ENCODE measurements around the gene ARIH1. TPM values are rescaled to one million over a fixed set of nuclear protein-coding genes. Genes with fewer than 3 reads are reported as not detected.

Gene ARIH1
- total RNA-seq, 1 experiment from 2014 or later, result 209 TPM

DNA sequence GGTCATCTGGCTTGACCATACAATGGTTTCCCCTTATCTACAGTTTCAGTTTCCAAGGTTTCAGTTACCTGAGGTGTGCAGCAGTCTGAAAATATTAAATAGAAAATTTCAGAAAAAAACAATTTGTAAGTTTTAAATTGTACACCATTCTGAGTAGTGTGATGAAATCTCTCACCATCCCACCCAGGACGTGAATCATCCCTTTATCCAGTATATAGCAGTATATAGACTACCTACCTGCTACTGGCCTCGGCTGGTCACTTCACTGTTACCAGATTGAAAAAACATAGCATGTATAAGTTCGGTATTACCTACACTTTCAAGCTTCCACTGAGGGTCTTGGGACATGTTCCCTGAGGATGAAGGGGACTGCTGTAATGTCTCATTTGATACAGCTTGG lies 12.0 kb downstream of the ARIH1 start:
- RAD21 ChIA-PET (ENCODE audit: low non-redundant PET in 1 of 2, low total read pairs in 2 of 2, uncharacterized antibody in 2 of 2, unreplicated experiment in 2 of 2), result no interaction called here
- ATAC-seq, result no peak
- Histone ChIP-seq H3K36me3 (ENCODE audit: control insufficient read depth in 1 of 2, insufficient read depth in 2 of 2, low read length in 2 of 2) (peaks cover 5 to 9% of the 10 kb centered on the region in 2 experiments; a peak in 3 of 4 replicates), H3K9me3 (ENCODE audit: control insufficient read depth in 1 of 2, insufficient read depth in 1 of 2, low read depth in 1 of 2, low read length in 2 of 2) (no peaks in the 10 kb centered on the region), H2AFZ (ENCODE audit: low read depth, low read length, poor library complexity, severe bottlenecking) (no peak overlapping the region), H3K27me3 (ENCODE audit: insufficient read depth, low read length) (no peaks in the 10 kb centered on the region), H3K79me2 (ENCODE audit: insufficient read depth, low read length) (peaks cover 100% of the 10 kb centered on the region), H3K27ac (ENCODE audit: low read depth, low read length) (no peak overlapping the region), H3K4me1 (ENCODE audit: control insufficient read depth in 1 of 2, insufficient read depth in 2 of 2, low read length in 2 of 2) (no peaks in the 10 kb centered on the region), H3K9me2 (ENCODE audit: insufficient read depth) (no peaks in the 10 kb centered on the region), H3K9ac (ENCODE audit: low read length) (no peak overlapping the region), H3K4me3 (replicated peaks in 1 of 2; ENCODE audit: low read depth in 1 of 2, low read length in 2 of 2) (no peak overlapping the region), H3K4me2 (ENCODE audit: low read length) (no peak overlapping the region), H4K20me1 (ENCODE audit: insufficient read depth) (peaks cover 9% of the 10 kb centered on the region)
- BruUV-seq (replicated peaks), result no TSS peak
- CTCF ChIA-PET, result no interaction called here
- POLR2A ChIA-PET, result interaction anchor here (0.7 kb wide), 1 partner anchor 13 kb away, joined by 3 read pairs; no protein-coding TSS in a partner anchor
- TF ChIP-seq SIN3A (IDR thresholded peaks at IDR 0.05; ENCODE audit: low read depth) (no peak), SRF (IDR thresholded peaks at IDR 0.05; ENCODE audit: low read depth) (no peak), RAD21 (IDR thresholded peaks at IDR 0.05; ENCODE audit: low read depth) (no peak), POLR2A (IDR thresholded peaks at IDR 0.05; ENCODE audit: borderline replicate concordance, extremely low read depth, insufficient read depth, insufficient read length) (no peak), SP1 (IDR thresholded peaks at IDR 0.05; ENCODE audit: low read depth) (no peak), ZFX (IDR thresholded peaks at IDR 0.05) (no peak)
- intact Hi-C loops (cut with micrococcal nuclease), result no loop called here
- DNase-seq (ENCODE audit: low read depth, low spot score), result no peak

DNA sequence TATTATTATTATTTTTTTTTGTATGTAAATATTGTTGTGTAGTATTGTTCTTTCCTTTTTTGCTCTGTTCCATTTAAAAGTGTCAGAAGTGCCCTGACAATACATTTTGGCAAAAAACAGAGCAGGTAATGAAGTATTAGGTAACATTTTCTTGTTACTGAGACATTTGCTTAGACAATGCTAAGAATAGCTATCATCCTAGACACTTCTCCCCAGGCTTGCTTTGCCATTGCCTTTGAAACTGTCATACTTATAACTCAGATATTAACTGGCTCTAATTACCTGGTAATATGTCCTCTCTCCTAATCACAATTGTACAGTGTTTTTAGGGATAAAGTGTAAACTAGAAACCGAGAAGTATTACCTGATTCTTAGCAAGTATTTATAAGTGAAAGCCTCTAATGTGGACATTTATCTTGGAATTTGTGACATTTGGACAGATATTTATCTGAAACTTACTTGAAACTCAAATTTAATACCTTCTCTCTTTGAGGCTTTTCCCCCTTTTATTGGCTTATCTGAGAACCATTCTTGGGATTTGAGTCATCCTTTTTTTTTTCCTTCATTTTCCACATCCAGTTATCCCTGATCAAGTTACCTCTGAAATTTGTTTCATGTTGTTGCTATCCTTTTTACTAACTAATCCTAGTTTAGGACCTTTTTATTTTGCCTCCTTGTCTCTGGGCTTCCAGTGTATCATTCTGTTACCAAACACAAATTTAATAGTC lies 13.1 kb downstream of the ARIH1 start:
- Histone ChIP-seq H3K79me2 (ENCODE audit: insufficient read depth, low read length) (peaks cover 100% of the 10 kb centered on the region), H3K9me2 (ENCODE audit: insufficient read depth) (no peaks in the 10 kb centered on the region), H3K9ac (ENCODE audit: low read length) (no peak overlapping the region), H4K20me1 (ENCODE audit: insufficient read depth) (peaks cover 9% of the 10 kb centered on the region), H3K36me3 (ENCODE audit: control insufficient read depth in 1 of 2, insufficient read depth in 2 of 2, low read length in 2 of 2) (peaks cover 5 to 7% of the 10 kb centered on the region in 2 experiments; a peak in 3 of 4 replicates), H3K27ac (ENCODE audit: low read depth, low read length) (no peak overlapping the region), H2AFZ (ENCODE audit: low read depth, low read length, poor library complexity, severe bottlenecking) (no peak overlapping the region), H3K9me3 (ENCODE audit: control insufficient read depth in 1 of 2, insufficient read depth in 1 of 2, low read depth in 1 of 2, low read length in 2 of 2) (no peaks in the 10 kb centered on the region), H3K4me1 (ENCODE audit: control insufficient read depth in 1 of 2, insufficient read depth in 2 of 2, low read length in 2 of 2) (no peaks in the 10 kb centered on the region), H3K4me3 (replicated peaks in 1 of 2; ENCODE audit: low read depth in 1 of 2, low read length in 2 of 2) (no peak overlapping the region), H3K27me3 (ENCODE audit: insufficient read depth, low read length) (no peaks in the 10 kb centered on the region), H3K4me2 (ENCODE audit: low read length) (no peak overlapping the region)
- TF ChIP-seq POLR2A (IDR thresholded peaks at IDR 0.05; ENCODE audit: borderline replicate concordance, extremely low read depth, insufficient read depth, insufficient read length), result no peak
- TF ChIP-seq FOSL1 (IDR thresholded peaks at IDR 0.05; ENCODE audit: low read depth), result no peak
- TF ChIP-seq SP1 (IDR thresholded peaks at IDR 0.05; ENCODE audit: low read depth), result no peak
- TF ChIP-seq, protein P1, sequence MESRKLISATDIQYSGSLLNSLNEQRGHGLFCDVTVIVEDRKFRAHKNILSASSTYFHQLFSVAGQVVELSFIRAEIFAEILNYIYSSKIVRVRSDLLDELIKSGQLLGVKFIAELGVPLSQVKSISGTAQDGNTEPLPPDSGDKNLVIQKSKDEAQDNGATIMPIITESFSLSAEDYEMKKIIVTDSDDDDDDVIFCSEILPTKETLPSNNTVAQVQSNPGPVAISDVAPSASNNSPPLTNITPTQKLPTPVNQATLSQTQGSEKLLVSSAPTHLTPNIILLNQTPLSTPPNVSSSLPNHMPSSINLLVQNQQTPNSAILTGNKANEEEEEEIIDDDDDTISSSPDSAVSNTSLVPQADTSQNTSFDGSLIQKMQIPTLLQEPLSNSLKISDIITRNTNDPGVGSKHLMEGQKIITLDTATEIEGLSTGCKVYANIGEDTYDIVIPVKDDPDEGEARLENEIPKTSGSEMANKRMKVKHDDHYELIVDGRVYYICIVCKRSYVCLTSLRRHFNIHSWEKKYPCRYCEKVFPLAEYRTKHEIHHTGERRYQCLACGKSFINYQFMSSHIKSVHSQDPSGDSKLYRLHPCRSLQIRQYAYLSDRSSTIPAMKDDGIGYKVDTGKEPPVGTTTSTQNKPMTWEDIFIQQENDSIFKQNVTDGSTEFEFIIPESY (IDR thresholded peaks at IDR 0.05; ENCODE audit: extremely low read depth, insufficient replicate concordance, low read length), result no peak
- TF ChIP-seq SIN3A (IDR thresholded peaks at IDR 0.05; ENCODE audit: low read depth), result no peak
- TF ChIP-seq POLR2AphosphoS5 (IDR thresholded peaks at IDR 0.05; ENCODE audit: low read depth, low read length), result no peak
- TF ChIP-seq, protein P2, sequence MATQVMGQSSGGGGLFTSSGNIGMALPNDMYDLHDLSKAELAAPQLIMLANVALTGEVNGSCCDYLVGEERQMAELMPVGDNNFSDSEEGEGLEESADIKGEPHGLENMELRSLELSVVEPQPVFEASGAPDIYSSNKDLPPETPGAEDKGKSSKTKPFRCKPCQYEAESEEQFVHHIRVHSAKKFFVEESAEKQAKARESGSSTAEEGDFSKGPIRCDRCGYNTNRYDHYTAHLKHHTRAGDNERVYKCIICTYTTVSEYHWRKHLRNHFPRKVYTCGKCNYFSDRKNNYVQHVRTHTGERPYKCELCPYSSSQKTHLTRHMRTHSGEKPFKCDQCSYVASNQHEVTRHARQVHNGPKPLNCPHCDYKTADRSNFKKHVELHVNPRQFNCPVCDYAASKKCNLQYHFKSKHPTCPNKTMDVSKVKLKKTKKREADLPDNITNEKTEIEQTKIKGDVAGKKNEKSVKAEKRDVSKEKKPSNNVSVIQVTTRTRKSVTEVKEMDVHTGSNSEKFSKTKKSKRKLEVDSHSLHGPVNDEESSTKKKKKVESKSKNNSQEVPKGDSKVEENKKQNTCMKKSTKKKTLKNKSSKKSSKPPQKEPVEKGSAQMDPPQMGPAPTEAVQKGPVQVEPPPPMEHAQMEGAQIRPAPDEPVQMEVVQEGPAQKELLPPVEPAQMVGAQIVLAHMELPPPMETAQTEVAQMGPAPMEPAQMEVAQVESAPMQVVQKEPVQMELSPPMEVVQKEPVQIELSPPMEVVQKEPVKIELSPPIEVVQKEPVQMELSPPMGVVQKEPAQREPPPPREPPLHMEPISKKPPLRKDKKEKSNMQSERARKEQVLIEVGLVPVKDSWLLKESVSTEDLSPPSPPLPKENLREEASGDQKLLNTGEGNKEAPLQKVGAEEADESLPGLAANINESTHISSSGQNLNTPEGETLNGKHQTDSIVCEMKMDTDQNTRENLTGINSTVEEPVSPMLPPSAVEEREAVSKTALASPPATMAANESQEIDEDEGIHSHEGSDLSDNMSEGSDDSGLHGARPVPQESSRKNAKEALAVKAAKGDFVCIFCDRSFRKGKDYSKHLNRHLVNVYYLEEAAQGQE (IDR thresholded peaks at IDR 0.05; ENCODE audit: low read depth), result no peak
- TF ChIP-seq EZH2 (IDR thresholded peaks at IDR 0.05), result no peak
- no peak for TF ChIP-seq RAD21 (IDR thresholded peaks at IDR 0.05; ENCODE audit: low read depth)
- TF ChIP-seq CEBPB (IDR thresholded peaks at IDR 0.05; ENCODE audit: low read depth), result no peak
- TF ChIP-seq, protein P3, sequence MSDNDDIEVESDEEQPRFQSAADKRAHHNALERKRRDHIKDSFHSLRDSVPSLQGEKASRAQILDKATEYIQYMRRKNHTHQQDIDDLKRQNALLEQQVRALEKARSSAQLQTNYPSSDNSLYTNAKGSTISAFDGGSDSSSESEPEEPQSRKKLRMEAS (IDR thresholded peaks at IDR 0.05), result no peak
- no peak for TF ChIP-seq SRF (IDR thresholded peaks at IDR 0.05; ENCODE audit: low read depth)
- TF ChIP-seq EGR1 (IDR thresholded peaks at IDR 0.05; ENCODE audit: low read depth), result no peak
- ATAC-seq (no peak), DNase-seq (ENCODE audit: low read depth, low spot score) (no peak)
- ChIA-PET POLR2A (no interaction called here), RAD21 (ENCODE audit: low non-redundant PET in 1 of 2, low total read pairs in 2 of 2, uncharacterized antibody in 2 of 2, unreplicated experiment in 2 of 2) (no interaction called here), CTCF (no interaction called here)
- BruUV-seq (replicated peaks), result no TSS peak
- intact Hi-C loops (cut with micrococcal nuclease), result no loop called here

Measured in HCT116 (cell line).